ENCODE measurements around the gene MAGEB1.

GRCh38 chrX:30212172-30212571, 34.8 kb upstream of the MAGEB1 start:
- no peak for TF ChIP-seq CTCF (IDR thresholded peaks at IDR 0.05)
- no peak for TF ChIP-seq POLR2A (IDR thresholded peaks at IDR 0.05)

Measured in right lobe of liver (tissue), 4 donors.